Omental fat pad (tissue), 4 donors: ENCODE measurements around the gene GRIK5. TPM values are rescaled to one million over a fixed set of nuclear protein-coding genes. Genes with fewer than 3 reads are reported as not detected.

Source experiments
- ATAC-seq: fragments of 150-250 bp; one replicate; pipeline ENCODE4 v1.9.1; 2016; ENCODE audit warnings: mild to moderate bottlenecking, moderate library complexity; ENCODE audit not compliant: low FRiP score
- DNase-seq: peaks from one replicate; pipeline ENCODE4 v3.0.0-alpha.2; 2019; ENCODE audit warnings: low spot score
- total RNA-seq, 4 donors: library from RNA; depleted of rRNA; stranded (reverse); fragments of >200 nt; gene quantifications; one replicate each; pipeline ENCODE4 v1.1.0, GENCODE V29; 2016
- TF ChIP-seq, protein P1 (sequence below), 3 donors: fragments of 450-650 bp; IDR thresholded peaks; one replicate each; pipeline ENCODE4 v1.5.1; 2016 to 2017; ENCODE audit warnings: antibody characterized with exemption in 3 of 3, mild to moderate bottlenecking in 3 of 3, moderate library complexity in 2 of 3

The GRIK5 gene
- total RNA-seq, 4 donors from 2014 or later: 0.32 to 2.1 (median 1.6) TPM

DNA sequence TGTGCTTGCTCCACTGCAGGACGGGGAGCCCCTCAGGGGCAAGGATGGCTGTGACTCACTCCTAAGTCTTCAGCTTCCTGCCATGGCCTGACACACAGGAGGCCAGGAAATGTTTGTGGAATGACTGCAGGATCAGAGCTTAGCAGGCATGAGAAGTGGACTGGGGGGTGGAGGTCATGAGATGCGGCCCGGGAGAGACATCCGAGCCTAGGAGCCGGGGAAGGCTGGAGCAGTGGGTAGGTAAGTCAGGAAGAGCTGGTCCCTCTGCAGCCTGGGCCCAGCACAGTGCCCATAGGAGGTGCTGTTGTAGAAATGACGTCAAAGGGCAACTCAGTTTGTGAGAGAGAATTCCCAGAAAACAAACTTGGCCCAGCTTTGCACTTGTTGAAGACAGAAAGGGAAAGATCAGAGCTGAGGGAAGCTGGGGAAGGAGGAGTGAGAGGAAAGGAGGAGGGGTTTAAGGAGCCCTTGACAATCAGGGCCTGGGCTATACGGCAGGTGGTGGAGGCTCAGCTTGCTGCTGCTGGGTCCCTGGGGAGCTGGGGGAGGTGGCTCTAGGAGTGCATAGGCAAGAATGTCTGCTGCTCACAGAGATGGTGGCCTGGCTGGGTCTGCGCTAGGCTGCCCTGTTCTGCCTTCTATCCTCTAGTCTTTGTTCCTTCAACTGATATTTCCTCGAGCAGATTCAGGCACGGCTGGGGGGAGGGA is 43.8 kb upstream of the GRIK5 start:
- DNase-seq (no peak), ATAC-seq (peak; percentile 54)

DNA sequence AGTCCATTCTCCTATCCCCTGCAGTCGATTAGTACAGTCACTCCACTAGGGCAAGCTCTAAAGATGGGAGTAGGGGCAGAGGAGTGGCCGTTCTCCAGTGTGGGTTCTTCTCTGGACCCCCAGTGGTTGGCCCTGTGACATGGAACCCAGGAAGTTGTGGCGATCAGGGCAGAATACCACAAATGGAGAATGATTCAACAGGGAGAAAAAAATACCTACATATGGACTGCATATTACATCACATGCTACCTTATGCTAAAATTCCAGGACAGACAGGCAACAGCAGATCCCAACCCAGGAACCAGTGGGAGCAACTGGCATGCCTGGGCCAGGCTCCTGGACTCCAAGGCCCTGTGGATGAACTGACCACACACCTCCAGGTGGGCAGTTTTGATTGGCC is 41.8 kb upstream of the GRIK5 start:
- DNase-seq (no peak), ATAC-seq (no peak)
- TF ChIP-seq, protein P1, sequence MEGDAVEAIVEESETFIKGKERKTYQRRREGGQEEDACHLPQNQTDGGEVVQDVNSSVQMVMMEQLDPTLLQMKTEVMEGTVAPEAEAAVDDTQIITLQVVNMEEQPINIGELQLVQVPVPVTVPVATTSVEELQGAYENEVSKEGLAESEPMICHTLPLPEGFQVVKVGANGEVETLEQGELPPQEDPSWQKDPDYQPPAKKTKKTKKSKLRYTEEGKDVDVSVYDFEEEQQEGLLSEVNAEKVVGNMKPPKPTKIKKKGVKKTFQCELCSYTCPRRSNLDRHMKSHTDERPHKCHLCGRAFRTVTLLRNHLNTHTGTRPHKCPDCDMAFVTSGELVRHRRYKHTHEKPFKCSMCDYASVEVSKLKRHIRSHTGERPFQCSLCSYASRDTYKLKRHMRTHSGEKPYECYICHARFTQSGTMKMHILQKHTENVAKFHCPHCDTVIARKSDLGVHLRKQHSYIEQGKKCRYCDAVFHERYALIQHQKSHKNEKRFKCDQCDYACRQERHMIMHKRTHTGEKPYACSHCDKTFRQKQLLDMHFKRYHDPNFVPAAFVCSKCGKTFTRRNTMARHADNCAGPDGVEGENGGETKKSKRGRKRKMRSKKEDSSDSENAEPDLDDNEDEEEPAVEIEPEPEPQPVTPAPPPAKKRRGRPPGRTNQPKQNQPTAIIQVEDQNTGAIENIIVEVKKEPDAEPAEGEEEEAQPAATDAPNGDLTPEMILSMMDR (IDR thresholded peaks at IDR 0.05): no peak

More for the DNA sequence above, 43.8 kb upstream of the GRIK5 start:
- TF ChIP-seq, protein P1 (IDR thresholded peaks at IDR 0.05): no peak

DNA sequence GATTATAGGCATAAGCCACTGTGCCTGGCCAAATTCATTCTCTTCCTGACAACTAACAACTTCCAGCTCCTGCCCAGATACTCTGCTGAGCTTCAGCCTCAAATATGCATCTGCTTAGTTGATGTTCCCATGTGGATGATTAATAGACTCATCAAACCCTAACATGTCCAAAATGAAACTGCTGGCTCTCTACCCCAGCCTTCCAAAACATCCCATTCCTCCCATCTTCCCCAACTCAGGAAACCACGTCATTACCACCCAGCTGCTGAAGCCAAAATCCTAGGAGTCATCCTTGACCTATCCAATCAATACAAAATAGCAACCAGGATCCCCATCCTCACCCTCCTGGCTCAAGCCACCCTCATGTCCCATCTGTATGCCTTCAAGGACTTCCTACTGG is 41.4 kb upstream of the GRIK5 start:
- ATAC-seq: no peak
- TF ChIP-seq, protein P1 (IDR thresholded peaks at IDR 0.05): no peak
- no peak for DNase-seq

DNA sequence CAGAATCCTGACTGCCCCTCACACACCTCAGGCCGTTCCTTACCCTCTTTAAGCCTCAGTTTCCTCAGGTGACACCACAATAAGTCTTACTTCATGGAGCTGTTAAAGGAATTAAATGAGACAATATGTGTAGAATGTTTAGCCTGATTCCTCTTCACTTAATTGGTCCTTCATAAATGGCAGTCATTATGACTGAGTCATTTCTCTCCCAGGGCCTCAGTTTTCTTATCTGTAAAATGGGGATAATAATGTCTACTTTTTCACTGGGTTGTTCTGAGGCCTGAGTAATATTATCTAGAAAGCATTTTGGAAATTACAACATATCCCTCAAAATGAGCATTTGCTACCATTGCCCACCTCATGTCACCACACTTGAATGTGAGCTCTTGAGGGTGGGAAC is 40.7 kb upstream of the GRIK5 start:
- TF ChIP-seq, protein P1 (IDR thresholded peaks at IDR 0.05): no peak
- ATAC-seq: no peak
- no peak for DNase-seq

DNA sequence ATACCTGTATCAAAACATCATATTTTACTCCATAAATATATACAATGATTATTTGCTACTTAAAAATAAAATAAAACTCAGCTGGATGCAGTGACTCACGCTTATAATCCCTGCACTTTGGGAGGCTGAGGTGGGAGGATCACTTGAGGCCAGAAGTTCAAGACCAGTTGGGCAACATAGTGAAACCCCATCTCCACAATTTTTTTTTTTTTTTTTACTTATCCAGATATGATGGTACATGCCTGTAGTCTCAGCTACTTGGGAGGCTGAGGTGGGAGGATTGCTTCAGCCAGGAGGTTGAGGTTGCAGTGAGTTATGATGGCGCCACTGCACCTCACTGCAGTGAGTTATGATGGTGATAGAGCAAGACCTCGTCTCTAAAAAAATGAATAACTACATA is 39.9 kb upstream of the GRIK5 start:
- TF ChIP-seq, protein P1 (IDR thresholded peaks at IDR 0.05): no peak
- ATAC-seq: no peak
- DNase-seq: no peak

DNA sequence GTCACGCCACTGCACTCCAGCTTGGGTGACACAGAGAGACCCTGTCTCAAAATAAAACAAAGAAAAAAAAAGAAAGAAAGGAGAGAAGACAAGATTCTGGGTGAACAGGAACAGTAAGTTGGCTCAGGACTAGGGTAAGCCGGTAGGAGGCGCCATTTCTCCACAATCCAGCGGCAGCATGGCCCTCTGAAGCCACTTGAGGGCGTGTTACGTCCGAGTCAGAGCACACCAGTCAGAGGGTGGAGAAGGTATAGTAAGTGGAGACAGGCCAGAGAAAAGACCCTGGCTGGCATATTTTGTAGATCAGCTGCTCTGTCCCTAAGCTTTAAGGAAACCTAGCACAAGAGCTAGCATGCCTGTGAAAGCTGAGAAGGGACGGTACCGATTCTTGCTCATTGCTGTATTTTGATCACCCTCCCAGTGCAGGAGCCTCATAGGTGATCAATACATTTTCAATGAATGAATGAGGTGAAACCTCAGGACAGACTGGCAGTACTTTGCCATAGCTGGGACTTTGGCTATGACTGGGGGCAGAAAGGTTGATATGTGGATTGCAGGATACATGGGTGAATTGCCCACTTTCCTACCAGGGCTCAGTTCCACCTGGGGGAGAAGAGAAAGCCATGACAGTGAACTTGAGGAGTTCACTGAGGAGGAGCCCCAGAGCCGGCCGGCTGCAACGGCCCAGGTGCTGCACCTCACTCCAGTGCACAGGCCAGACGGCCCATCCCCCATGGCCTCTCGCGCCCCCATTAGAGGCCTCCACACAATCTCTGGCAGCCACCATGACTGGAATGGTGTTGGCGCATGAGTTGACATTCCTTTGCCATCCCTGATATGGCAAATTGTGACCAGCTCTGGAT is 38.8 kb upstream of the GRIK5 start:
- DNase-seq (peak; percentile 62), ATAC-seq (peak; percentile 73)
- TF ChIP-seq, protein P1 (IDR thresholded peaks at IDR 0.05): peak in 1 of 3 donors; percentile 71
